Activated T-cell treated with anti-CD3 and anti-CD28 coated beads, Interleukin-2, amount 50 U/mL, for 24 hours (primary cell): ENCODE results near the gene ROMO1.

Experiments
- DNase-seq: peaks from one replicate; pipeline ENCODE4 v3.0.0-alpha.2; 2020
- H3K27ac Mint-ChIP-seq: 2 replicates; pipeline ENCODE4 v1.8.0; 2020; ENCODE audit warnings: mild to moderate bottlenecking, mixed read lengths
- H3K27me3 Mint-ChIP-seq: 2 replicates; pipeline ENCODE4 v1.8.0; 2020; ENCODE audit warnings: mixed read lengths
- H3K36me3 Mint-ChIP-seq: 2 replicates; pipeline ENCODE4 v1.8.0; 2020; ENCODE audit warnings: low read depth, mixed read lengths
- H3K4me1 Mint-ChIP-seq: 2 replicates; pipeline ENCODE4 v1.8.0; 2020; ENCODE audit warnings: low read depth, mixed read lengths
- H3K4me3 Mint-ChIP-seq: 2 replicates; pipeline ENCODE4 v1.8.0; 2020; ENCODE audit warnings: mild to moderate bottlenecking, moderate library complexity, mixed read lengths
- H3K9me3 Mint-ChIP-seq: 2 replicates; pipeline ENCODE4 v1.8.0; 2020; ENCODE audit warnings: mixed read lengths

Gene ROMO1

GRCh38 chr20:35724321-35725230 lies 25.4 kb downstream of the ROMO1 start:
- Mint-ChIP-seq H3K4me3 (no peak overlapping the region), H3K27ac (peak overlapping the region; percentile 88), H3K9me3 (no peaks in the 10 kb centered on the region), H3K4me1 (peaks cover 60% of the 10 kb centered on the region), H3K36me3 (peaks cover 98% of the 10 kb centered on the region), H3K27me3 (no peaks in the 10 kb centered on the region)
- DNase-seq = no peak

- DNase-seq = no peak
- no peaks in the 10 kb centered on the region for H3K27me3 Mint-ChIP-seq
- H3K27ac Mint-ChIP-seq = peak overlapping the region; percentile 61
- peaks cover 61% of the 10 kb centered on the region for H3K4me1 Mint-ChIP-seq
- no peaks in the 10 kb centered on the region for H3K9me3 Mint-ChIP-seq
- H3K4me3 Mint-ChIP-seq = no peak overlapping the region
- H3K36me3 Mint-ChIP-seq = peaks cover 98% of the 10 kb centered on the region
Observed at GRCh38 chr20:35726842-35727711, 27.9 kb downstream of the ROMO1 start.

DNA sequence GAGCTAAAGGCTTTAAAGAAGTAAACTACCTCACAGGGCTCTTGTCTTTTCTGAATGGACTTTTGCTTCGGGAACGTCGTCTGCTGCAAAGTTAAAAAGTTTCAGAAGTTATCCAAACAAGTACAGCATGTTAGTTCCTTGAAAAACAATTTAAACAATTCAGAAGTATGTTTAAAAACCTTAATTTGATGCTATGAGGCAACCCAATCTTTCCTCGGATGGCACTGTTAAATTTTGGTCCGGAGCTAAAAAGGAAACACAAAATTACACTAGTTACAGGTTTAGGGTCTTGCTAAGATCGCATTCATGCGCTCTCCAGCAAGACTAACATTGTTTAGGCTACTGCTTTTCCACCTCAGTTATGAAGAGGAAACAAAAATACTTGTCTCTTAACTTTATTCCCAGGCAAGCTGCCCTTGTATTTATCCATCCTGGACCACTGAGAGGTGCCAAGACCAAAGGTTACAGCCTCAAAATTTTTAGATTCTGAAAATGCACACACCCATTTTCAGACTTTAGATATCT lies 30.1 kb downstream of the ROMO1 start:
- H3K27me3 Mint-ChIP-seq = no peaks in the 10 kb centered on the region
- no peak for DNase-seq
- peaks cover 63% of the 10 kb centered on the region for H3K4me1 Mint-ChIP-seq
- peaks cover 98% of the 10 kb centered on the region for H3K36me3 Mint-ChIP-seq
- H3K4me3 Mint-ChIP-seq = no peak overlapping the region
- peak overlapping the region; percentile 36 for H3K27ac Mint-ChIP-seq
- no peaks in the 10 kb centered on the region for H3K9me3 Mint-ChIP-seq

DNA sequence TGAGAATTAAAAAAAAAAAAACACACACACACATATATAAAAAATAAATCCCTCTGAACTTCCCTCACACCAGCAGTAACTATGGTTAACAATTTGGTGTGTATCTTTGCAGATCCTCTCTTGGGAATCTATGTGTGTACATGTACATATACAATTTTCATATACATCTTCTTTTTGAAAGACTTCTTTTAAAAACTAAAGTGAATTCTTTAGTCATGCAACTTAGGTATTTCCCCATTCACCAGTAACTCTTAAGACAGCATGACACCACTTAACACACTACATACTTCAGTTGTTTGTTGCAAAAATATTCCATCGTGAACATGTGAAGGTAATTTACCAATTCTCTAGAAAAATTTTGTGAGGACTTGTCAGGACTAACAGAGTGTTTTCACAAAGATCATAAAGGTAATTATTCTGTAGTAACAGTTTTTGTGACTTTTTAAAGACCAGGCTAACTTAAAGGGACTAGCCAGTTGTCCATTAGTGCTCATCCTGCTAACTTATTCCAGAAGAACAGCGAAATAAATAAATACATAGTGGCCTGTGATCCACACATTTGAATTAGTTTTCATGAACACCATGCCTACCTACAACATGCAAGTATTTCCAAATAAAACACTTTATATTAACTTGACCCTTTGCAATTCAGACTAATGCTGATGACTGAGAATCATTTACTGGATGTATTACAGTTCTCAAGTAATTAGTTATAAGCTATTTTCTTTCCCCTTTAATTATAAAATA lies 30.8 kb downstream of the ROMO1 start:
- peaks cover 64% of the 10 kb centered on the region for H3K4me1 Mint-ChIP-seq

GRCh38 chr20:35730583-35731468 lies 31.6 kb downstream of the ROMO1 start:
- peaks cover 98% of the 10 kb centered on the region for H3K36me3 Mint-ChIP-seq
- H3K27me3 Mint-ChIP-seq = no peaks in the 10 kb centered on the region
- H3K4me3 Mint-ChIP-seq = peak overlapping the region; percentile 23
- DNase-seq = no peak
- peak overlapping the region; percentile 83 for H3K27ac Mint-ChIP-seq
- no peaks in the 10 kb centered on the region for H3K9me3 Mint-ChIP-seq
- peaks cover 64% of the 10 kb centered on the region for H3K4me1 Mint-ChIP-seq

More for the DNA sequence above, 30.8 kb downstream of the ROMO1 start:
- Mint-ChIP-seq H3K9me3 (no peaks in the 10 kb centered on the region), H3K36me3 (peaks cover 98% of the 10 kb centered on the region), H3K27me3 (no peaks in the 10 kb centered on the region), H3K4me3 (peak overlapping the region; percentile 15), H3K27ac (peak overlapping the region; percentile 83)
- no peak for DNase-seq

GRCh38 chr20:35731469-35731788 lies 32.2 kb downstream of the ROMO1 start:
- H3K9me3 Mint-ChIP-seq = no peaks in the 10 kb centered on the region
- H3K4me3 Mint-ChIP-seq = peak overlapping the region; percentile 23
- peaks cover 98% of the 10 kb centered on the region for H3K36me3 Mint-ChIP-seq
- H3K4me1 Mint-ChIP-seq = peaks cover 68% of the 10 kb centered on the region
- peak overlapping the region; percentile 82 for H3K27ac Mint-ChIP-seq
- DNase-seq = no peak
- no peaks in the 10 kb centered on the region for H3K27me3 Mint-ChIP-seq

- Mint-ChIP-seq H3K4me1 (peaks cover 64% of the 10 kb centered on the region), H3K9me3 (no peaks in the 10 kb centered on the region), H3K4me3 (peak overlapping the region; percentile 23), H3K27me3 (no peaks in the 10 kb centered on the region), H3K36me3 (peaks cover 98% of the 10 kb centered on the region), H3K27ac (peak overlapping the region; percentile 82)
- DNase-seq = no peak
Observed at GRCh38 chr20:35731862-35732643, 32.8 kb downstream of the ROMO1 start.

DNA sequence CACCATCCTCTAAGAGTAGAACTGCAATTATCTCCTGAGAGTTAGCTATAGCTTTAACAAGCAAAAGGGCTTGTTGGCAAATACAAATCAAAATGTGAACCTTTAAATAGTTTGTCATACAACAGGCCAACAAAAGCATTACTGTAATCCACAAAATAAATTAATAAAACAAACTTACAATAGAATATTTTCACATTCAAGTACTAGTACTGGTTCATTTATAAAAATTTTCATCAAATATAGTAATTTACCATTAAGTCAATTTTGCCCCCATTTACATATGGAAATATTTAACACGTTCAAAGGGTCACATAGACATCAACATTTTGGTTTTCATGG lies 33.4 kb downstream of the ROMO1 start:
- peak overlapping the region; percentile 82 for H3K27ac Mint-ChIP-seq
- no peak for DNase-seq
- peaks cover 98% of the 10 kb centered on the region for H3K36me3 Mint-ChIP-seq
- no peaks in the 10 kb centered on the region for H3K27me3 Mint-ChIP-seq
- H3K4me1 Mint-ChIP-seq = peaks cover 65% of the 10 kb centered on the region
- peak overlapping the region; percentile 31 for H3K4me3 Mint-ChIP-seq
- no peaks in the 10 kb centered on the region for H3K9me3 Mint-ChIP-seq

DNA sequence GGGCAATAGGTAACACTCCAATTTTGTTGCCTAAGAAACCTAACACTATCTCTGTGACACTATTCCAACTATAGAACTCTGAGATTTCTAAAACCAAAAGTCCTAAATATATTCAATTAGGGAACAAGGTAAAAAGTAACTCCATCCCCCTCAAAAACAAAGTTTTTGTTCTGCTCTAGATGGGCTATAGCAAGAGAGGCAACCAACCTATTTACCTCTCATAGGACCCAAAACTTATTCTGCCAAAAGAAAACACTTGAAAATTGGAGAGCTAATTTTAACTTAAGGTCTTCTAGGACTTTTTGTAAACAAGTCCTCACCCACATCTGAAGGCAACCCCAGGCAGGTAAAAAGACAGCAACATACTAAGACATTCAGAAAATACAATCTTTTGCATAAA lies 35.2 kb downstream of the ROMO1 start:
- H3K4me3 Mint-ChIP-seq = peak overlapping the region; percentile 31

DNA sequence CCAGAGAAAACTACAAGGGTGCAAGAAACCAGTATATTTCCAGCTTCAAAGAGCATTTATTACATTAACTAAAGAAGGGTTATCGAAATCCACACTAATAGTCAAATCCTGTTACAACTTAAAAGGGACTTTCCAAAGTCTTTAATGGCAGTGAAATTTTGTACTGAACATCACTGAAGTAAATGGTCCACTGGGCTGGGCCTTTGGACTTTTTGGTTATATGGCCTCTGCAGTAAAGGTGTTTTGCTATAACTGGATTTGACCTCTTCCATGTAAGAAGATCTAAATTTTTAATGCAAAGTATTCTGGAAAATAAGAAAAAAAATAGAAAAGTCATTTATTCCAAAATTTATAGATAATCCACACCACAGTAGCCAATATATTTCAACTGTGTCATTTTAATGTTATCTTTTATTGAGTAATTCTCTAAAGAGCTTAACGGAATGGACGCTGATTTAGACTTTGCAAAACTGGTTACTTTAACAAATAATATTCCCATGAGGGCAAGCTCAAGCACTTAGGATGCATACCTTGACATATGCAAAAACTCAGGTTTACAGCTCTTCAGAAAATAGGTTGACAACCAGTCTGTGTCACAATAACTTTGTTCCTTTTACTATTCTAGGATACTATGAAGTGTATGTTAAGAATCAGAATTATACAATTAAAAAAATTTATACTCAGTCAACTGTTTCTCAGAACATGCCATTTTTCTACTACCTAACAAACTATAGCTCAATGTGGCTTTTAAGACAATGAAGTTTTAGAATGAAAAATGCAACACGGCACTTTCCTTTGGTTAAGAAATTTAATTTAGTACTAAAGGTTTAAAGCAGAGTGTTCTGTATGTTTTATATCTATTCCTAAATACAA lies 35.8 kb downstream of the ROMO1 start:
- Mint-ChIP-seq H3K4me1 (peaks cover 78% of the 10 kb centered on the region), H3K27me3 (no peaks in the 10 kb centered on the region), H3K27ac (peak overlapping the region; percentile 77), H3K36me3 (peaks cover 98% of the 10 kb centered on the region), H3K9me3 (no peaks in the 10 kb centered on the region), H3K4me3 (peak overlapping the region; percentile 69)
- DNase-seq = no peak

More for the DNA sequence above, 35.2 kb downstream of the ROMO1 start:
- Mint-ChIP-seq H3K4me1 (peaks cover 78% of the 10 kb centered on the region), H3K27ac (peak overlapping the region; percentile 77), H3K27me3 (no peaks in the 10 kb centered on the region), H3K9me3 (no peaks in the 10 kb centered on the region), H3K36me3 (peaks cover 98% of the 10 kb centered on the region)
- no peak for DNase-seq

- no peaks in the 10 kb centered on the region for H3K9me3 Mint-ChIP-seq
- no peak for DNase-seq
- H3K4me1 Mint-ChIP-seq = peaks cover 74% of the 10 kb centered on the region
- H3K27me3 Mint-ChIP-seq = no peaks in the 10 kb centered on the region
- peak overlapping the region; percentile 90 for H3K27ac Mint-ChIP-seq
- peaks cover 98% of the 10 kb centered on the region for H3K36me3 Mint-ChIP-seq
- H3K4me3 Mint-ChIP-seq = peak overlapping the region; percentile 69
Observed at GRCh38 chr20:35735826-35736470, 36.7 kb downstream of the ROMO1 start.

DNA sequence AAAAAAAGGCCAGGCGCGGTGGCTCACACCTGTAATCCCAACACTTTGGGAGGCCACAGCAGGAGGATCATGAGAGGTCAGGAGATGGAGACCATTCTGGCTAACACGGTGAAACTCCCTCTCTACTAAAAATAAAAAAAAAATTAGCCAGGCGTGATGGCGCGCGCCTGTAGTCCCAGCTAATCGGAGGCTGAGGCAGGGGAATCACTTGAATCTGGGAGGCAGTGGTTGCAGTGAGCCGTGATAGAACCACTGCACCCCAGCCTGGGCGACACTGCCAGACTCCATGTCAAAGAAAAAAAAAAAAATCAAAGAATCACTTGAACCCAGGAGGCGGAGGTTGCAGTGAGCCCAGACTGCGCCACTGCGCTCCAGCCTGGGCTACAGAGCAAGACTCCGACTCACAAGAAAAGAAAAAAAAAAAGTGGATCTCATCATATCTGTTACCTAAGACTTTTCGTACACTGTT lies 38.7 kb downstream of the ROMO1 start:
- H3K4me1 Mint-ChIP-seq = peaks cover 59% of the 10 kb centered on the region
- no peaks in the 10 kb centered on the region for H3K9me3 Mint-ChIP-seq
- peak overlapping the region; percentile 69 for H3K4me3 Mint-ChIP-seq
- H3K27ac Mint-ChIP-seq = peak overlapping the region; percentile 90
- H3K27me3 Mint-ChIP-seq = no peaks in the 10 kb centered on the region
- H3K36me3 Mint-ChIP-seq = peaks cover 97% of the 10 kb centered on the region
- DNase-seq = no peak
